ENCODE data around the gene TMEM250. TPM values are rescaled to one million over a fixed set of nuclear protein-coding genes. Genes with fewer than 3 reads are reported as not detected.

Gene TMEM250
- total RNA-seq, 1 donor from 2014 or later: 25.0 TPM

GRCh38 chr9:136131629-136132511 is 13.2 kb upstream of the TMEM250 start:
- intact Hi-C loops (cut with DNase I): no loop called here
- DNase-seq (ENCODE audit: extremely low spot score in 2 of 2): no peak
- H3K27ac ChIP-seq: no peak overlapping the region
- H3K4me1 ChIP-seq: peaks cover 19% of the 10 kb centered on the region
- H3K36me3 ChIP-seq: no peaks in the 10 kb centered on the region
- no peaks in the 10 kb centered on the region for H3K9me3 ChIP-seq
- H3K4me3 ChIP-seq: no peak overlapping the region
- H3K27me3 ChIP-seq: peaks cover 20% of the 10 kb centered on the region
- TF ChIP-seq POLR2AphosphoS5 (IDR thresholded peaks at IDR 0.05; ENCODE audit: insufficient read depth in 1 of 2, low read depth in 1 of 2) (no peak), POLR2A (IDR thresholded peaks at IDR 0.05) (no peak), CTCF (IDR thresholded peaks at IDR 0.05) (no peak)

GRCh38 chr9:136129176-136129575 is 10.5 kb upstream of the TMEM250 start:
- no peak for TF ChIP-seq POLR2AphosphoS5 (IDR thresholded peaks at IDR 0.05; ENCODE audit: insufficient read depth in 1 of 2, low read depth in 1 of 2)
- no peak for TF ChIP-seq CTCF (IDR thresholded peaks at IDR 0.05)
- TF ChIP-seq POLR2A (IDR thresholded peaks at IDR 0.05): no peak
- intact Hi-C loops (cut with DNase I): no loop called here
- no peak for DNase-seq (ENCODE audit: extremely low spot score in 2 of 2)
- H3K4me3 ChIP-seq: no peak overlapping the region
- no peak overlapping the region for H3K27ac ChIP-seq
- H3K4me1 ChIP-seq: peaks cover 18% of the 10 kb centered on the region
- H3K27me3 ChIP-seq: peaks cover 20% of the 10 kb centered on the region
- no peaks in the 10 kb centered on the region for H3K36me3 ChIP-seq
- H3K9me3 ChIP-seq: no peaks in the 10 kb centered on the region

GRCh38 chr9:136128436-136128835 is 9.8 kb upstream of the TMEM250 start:
- H3K27ac ChIP-seq: no peak overlapping the region
- peaks cover 13% of the 10 kb centered on the region for H3K27me3 ChIP-seq
- no peaks in the 10 kb centered on the region for H3K36me3 ChIP-seq
- TF ChIP-seq POLR2A (IDR thresholded peaks at IDR 0.05) (no peak), CTCF (IDR thresholded peaks at IDR 0.05) (no peak), POLR2AphosphoS5 (IDR thresholded peaks at IDR 0.05; ENCODE audit: insufficient read depth in 1 of 2, low read depth in 1 of 2) (no peak)
- peaks cover 11% of the 10 kb centered on the region for H3K4me1 ChIP-seq
- no peaks in the 10 kb centered on the region for H3K9me3 ChIP-seq
- H3K4me3 ChIP-seq: no peak overlapping the region
- no peak for DNase-seq (ENCODE audit: extremely low spot score in 2 of 2)
- intact Hi-C loops (cut with DNase I): no loop called here

- Histone ChIP-seq H3K27me3 (peaks cover 4% of the 10 kb centered on the region), H3K4me3 (no peak overlapping the region), H3K27ac (no peak overlapping the region), H3K36me3 (no peaks in the 10 kb centered on the region), H3K4me1 (peaks cover 12% of the 10 kb centered on the region), H3K9me3 (no peaks in the 10 kb centered on the region)
- no peak for DNase-seq (ENCODE audit: extremely low spot score in 2 of 2)
- intact Hi-C loops (cut with DNase I): no loop called here
- no peak for TF ChIP-seq CTCF (IDR thresholded peaks at IDR 0.05)
- no peak for TF ChIP-seq POLR2A (IDR thresholded peaks at IDR 0.05)
- TF ChIP-seq POLR2AphosphoS5 (IDR thresholded peaks at IDR 0.05; ENCODE audit: insufficient read depth in 1 of 2, low read depth in 1 of 2): no peak
Measured at GRCh38 chr9:136127313-136127712, 8.6 kb upstream of the TMEM250 start.
